HG03095 (cell line): ENCODE data around the gene GGTA1.
A peak's percentile ranks its signal among the peaks of the same experiment; 100 is the strongest.
"Not testable (repeated sequence)": the region's sequence is repeated elsewhere in the genome, so short reads cannot be mapped to it uniquely, and the experiment has no call there.

ENCODE experiments used
- ATAC-seq: cut with Tn5 transposase; IDR thresholded peaks from one replicate; pipeline ENCODE4 v1.9.1; 2021; ENCODE audit warnings: moderate library complexity; ENCODE audit not compliant: unreplicated experiment

GGTA1 gene

DNA sequence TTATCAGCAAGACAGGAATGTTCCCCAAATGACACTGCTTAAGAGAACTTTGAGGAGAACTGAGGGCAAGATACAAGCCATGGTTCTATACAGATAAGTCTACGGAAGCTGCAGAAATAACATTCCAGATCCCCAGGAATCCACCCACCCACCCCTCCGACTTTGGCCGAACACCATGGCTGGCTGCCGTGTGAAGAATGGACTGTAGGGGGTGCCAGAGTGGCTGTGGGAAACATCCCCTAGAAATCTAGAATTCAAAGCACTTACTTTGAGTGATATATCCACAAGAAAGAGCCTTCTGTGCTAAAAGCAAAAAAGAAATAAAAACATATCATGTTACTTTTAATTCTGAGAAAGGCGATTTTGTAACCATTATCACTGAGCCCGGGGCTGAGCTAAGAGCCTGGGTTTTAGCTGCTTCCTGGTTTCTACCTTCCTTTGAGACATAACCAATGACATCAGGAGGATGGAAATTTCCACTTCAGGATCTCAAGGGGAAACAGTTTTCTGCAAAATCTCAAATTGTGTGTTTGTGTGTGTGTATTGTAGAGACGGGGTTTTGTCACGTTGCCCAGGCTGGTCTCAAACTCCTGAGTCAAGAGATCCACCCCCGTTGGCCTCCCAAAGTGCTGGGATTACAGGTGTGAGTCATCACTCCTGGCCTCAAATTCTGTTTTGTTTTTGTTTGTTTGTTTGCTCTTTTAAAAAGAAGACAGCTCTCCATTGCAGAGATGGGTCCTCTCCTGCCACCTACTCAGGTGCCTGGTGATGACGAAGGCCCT, 36.4 kb downstream of the GGTA1 start:
- no peak for ATAC-seq

- ATAC-seq, result no peak
Observed at GRCh38 chr9:121459513-121459912, 40.1 kb downstream of the GGTA1 start.

DNA sequence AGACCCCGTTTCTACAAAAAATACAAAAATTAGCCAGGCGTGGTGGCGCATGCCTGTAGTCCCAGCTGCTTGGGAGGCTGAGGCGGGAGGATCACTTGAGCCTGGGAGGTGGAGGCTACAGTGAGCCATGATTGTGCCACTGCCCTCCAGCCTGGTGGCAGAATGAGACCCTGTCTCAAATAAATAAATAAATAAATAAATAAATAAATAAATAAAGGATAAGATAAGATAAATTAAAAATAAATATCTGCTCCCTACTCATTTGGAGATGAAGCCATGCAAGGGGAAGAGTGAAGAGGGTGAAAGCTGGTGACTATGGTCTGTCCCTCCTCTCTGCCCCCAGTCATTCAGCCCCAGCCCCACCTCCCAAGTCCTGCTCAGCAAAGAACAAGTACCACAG, 41.2 kb downstream of the GGTA1 start:
- not testable (repeated sequence) for ATAC-seq

DNA sequence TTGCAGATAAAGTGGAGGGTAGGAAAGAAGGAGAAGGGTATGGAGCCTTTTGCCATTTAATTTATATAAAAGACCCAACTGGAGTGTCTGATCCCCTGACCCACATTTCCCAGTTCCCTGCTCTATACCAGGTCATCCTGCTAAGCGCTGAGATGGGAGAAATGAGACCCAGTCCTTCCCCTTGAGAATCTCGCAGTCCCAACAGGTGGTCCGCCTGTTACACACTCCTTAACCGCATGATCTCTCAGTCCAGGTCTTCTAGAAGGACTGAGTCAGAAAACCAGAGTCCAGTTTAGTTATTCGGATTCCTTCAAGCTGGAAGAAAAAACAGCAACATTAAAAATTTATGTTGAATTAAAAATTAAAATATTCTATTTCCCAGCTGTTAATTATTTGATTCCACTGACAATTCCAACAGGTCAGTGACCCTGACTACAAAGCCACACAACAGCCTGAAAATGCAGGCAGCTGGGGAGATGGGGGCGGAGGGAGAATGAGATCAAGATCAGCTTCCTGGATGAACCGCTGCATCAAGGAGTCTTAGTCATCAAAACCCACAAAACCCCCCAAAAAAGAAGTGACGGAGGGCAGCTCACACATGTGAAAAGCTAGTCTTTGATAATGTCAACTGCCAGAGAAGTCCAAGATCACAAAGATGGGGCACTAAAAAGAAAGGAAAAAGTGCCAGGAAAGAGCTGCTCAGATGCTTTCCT, 44.0 kb downstream of the GGTA1 start:
- peak; percentile 49 for ATAC-seq

DNA sequence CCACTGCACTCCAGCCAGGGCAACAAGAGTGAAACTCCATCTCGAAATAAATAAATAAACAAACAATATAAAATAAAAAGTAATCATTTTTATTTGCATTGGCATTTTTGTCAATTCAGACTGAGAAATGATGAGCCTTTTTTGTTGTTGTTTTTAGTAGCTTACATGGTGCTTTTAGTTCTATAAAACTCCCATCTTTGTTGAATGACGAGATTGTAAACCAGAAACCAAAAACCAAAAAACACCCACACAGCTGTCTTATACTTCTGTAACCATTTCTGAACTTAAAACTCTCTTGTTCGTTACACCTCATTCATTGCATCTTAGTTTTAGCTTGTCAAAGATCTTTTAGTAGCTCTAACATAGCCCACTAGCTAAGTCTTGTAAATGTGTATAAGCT, 44.7 kb downstream of the GGTA1 start:
- no peak for ATAC-seq

DNA sequence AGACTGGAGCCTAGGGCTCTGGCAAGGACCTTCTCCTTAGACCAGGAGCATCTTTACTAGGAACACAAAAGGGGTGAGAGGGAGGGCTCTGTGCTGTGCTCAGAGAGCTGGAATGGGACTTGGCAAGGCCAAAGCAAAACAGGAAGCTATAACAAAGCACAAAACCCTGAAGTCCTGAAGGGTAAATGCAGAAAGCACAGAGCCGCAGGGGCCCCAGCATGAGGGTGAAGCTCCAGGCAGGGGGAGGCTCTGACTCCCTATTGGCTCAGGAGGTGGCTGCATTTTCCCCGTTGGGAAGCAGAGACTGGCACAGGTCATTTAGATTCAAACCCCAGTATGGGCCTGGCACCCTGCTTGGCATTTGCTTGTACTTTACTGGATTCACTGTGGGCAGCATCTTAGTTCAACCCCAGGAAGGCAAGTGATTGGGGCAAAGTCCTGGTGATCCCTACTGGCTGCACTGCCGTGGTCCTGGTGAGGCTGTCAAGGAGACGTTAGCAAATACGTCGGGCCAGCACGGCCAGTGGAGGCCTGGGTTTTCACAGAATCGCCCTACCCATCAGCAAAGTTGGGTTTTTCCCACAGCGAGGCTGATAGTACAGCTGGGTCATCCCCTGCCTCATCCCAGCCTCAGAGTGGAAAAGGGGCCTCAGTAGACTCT, 46.3 kb downstream of the GGTA1 start:
- no peak for ATAC-seq

DNA sequence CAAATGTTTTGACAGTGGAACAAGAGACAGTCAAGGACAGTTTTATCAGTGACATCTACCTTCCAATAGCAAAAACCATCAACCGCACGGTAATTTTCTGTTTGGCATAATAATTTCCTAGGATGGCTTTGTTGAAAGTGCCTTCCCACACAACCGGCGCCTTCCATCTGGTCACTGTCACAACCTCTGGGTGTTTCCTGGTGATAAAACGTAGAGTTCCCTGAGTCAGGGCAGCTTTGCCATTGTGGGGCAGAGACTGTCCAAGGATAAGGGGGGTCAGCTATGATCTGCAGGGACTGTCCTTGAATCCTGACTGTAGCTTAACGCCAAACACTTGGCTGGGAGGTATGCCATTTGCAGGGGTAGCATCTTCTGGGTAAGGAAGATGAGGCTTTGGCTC, 47.6 kb downstream of the GGTA1 start:
- no peak for ATAC-seq

DNA sequence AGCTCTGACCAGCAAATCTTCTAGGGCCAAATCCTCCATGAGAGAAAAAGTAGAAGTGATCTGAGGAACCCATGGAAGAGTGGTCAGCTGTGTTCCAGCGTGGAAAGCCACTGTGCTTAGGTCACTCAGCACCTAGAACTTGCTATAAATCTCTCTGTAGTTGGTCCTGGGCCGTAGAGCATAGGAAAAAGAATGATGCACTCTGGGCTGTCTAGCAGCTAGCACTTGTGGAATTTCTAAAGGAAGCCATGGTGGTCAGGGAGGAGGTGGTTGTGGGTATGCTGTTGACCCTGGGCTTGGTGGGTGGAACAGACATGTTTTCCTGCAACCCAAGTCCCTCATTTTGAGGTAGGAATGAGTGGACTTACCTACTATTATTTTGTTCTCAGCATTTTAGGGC, 48.1 kb downstream of the GGTA1 start:
- no peak for ATAC-seq

- no peak for ATAC-seq
Observed at GRCh38 chr9:121450241-121450640, 49.4 kb downstream of the GGTA1 start.

DNA sequence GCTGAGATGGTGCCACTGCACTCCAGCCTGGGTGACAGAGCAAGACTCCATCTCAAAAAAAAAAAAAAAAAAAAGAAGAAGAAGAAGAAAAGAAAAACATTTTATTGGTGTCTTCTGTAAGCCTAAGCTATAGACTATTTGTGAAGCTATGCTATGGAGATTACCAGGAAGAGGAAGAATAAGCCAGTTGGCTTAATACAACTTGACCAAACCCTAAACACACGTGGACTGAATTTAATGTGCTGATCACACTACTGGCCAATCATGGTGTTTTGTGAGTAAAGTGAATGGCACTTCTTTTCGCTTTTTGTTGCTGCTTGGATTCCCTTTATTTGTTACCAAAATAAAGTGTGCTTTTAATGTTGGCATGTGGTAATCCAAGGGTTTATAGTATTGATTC, 49.9 kb downstream of the GGTA1 start:
- ATAC-seq, result no peak

GRCh38 chr9:121447321-121447834, 52.3 kb downstream of the GGTA1 start:
- ATAC-seq, result no peak

DNA sequence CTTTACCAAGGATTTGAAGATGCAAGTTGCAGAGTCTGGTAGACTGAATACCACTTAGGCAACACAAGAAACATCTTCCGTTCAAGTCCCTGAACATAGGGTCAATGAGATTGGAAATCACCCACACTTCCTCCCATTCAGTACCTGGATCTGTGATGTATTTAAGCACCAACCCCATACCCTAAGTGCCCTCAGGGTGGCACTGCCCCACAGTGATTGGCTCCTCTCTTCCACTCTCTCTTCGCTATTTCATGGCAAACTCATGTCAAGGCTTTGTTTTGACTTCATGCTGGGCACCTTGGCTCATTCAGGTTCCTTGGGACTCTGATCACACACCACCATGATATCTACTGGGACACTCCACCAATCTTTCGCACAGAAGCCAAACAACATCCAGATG, 53.7 kb downstream of the GGTA1 start:
- no peak for ATAC-seq

DNA sequence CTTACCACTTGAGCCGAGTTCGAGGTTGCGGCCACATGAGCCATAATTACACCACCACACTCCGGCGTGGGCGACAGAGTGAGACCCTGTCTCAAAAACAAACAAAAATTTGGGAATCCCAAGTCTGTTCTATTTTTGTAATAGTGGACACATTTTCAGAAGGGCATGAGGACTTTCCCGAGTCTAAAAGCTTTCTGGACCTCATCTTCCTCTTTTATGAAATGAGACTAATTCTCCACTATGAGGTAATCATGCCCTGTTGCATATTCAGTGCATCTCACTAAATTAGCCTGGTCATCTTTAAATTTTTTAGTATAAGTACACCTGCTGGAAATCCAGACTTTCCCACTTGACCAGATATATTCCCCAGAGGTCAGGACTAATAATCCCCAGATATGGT, 55.7 kb downstream of the GGTA1 start:
- no peak for ATAC-seq

- no peak for ATAC-seq
Observed at GRCh38 chr9:121441165-121441564, 58.5 kb downstream of the GGTA1 start.

DNA sequence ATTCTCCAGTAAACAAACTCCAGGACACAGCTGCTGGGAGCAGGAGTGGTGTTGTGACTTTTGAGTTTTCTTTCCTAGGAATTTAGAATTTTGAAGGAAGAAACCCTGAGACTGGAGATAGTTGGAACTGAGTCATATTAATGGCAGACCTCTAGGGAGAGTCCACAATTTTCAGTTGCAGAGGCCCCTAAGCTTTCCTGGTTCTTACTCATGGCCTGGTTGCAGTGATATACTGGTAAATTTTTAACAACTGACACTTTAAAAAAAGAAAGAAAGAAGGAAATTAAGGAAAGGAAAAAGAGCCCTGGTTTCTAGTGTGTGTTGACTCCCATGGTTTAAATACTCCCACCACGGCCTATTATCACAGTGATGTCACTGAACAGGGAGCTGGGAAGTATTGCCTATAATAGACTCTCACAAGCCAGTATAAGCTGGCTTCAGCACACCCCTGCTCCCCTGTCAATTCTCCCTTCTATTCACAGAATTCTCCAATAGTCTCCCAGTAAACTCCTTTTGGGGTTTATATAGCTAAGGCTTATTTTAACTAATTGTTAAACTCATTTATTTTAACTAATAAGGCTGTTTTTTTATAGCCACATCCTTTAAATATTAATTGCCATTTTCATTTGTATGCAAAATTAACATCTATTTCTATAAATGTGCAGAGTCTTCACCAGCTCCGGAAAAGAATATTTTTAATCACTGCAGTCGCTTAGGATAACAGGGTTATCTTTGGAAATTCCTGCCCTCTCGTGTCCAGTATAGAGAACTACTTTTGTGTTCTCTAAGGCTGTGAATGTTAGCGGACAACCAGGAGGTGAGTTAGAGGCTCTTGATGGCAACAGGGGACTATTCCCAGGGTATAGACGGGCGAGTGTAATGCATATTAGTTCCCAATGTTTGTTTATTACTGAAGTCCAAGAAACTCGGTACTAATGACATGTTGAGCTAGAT, 59.7 kb downstream of the GGTA1 start:
- ATAC-seq, result no peak

DNA sequence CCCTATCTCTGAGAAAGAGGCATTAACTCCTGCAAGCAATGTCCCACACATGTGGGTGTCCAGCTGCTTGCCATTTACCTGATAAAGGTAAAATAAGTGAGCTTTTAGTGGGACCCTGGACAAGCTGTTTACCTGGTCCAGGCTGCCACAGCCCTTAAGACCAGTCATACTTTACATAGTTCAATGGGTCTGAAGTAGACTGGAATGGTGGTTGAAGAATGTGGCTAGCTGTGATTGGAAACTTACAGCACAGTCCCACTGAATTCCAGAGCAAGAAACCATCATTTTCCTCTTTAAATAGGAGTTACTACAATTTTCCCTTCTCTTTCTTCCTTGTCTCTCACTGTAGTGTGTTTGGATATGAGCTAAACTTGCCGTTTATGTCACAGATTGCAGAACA, 60.6 kb downstream of the GGTA1 start:
- no peak for ATAC-seq

DNA sequence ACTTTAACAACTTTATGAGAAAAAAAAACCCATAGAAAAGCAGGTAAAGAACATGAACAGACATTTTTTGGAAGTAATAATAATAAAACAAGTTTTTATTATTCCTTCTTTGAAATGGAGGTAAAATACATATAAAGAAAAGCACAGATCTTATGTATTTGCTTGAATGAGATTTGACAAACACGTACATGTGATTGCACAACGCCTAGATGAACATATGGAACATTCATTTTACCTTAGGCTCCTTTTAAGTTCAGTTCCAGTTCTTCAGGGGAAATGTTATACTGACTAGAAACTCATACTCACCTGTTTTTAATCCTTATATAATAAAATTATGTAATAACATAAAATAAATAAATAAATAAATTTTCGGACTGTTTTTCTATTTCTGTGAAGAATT, 61.8 kb downstream of the GGTA1 start:
- no peak for ATAC-seq

DNA sequence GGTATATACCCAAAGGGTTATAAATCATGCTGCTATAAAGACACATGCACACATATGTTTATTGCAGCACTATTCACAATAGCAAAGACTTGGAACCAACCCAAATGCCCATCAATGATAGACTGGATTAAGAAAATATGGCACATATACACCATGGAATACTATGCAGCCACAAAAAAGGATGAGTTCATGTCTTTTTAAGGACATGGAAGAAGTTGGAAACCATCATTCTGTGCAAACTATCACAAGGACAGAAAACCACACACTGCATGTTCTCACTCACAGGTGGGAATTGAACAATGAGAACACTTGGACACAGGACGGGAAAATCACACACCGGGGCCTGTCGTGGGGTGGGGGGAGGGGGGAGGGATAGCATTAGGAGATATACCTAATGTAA, 62.6 kb downstream of the GGTA1 start:
- ATAC-seq, result not testable (repeated sequence)

GRCh38 chr9:121434969-121435368, 64.7 kb downstream of the GGTA1 start:
- ATAC-seq, result no peak

DNA sequence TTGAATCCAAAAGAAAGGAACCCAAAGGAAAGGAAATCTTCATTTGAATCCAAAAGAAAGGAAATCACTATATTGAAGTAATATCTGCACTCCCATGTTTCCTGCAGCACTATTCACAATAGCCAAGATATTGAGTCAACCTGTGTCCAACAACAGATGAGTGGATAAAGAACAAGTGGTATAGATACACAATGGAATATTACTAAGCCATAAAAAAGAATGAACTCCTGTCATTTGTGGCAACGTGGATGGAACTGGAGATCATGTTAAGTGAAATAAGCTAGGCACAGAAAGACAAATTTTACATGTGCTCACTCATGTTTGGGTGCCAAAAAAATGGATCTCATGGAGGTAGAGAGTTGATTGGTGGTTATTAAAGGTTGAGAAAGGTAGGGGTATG, 71.7 kb downstream of the GGTA1 start:
- ATAC-seq, result no peak

DNA sequence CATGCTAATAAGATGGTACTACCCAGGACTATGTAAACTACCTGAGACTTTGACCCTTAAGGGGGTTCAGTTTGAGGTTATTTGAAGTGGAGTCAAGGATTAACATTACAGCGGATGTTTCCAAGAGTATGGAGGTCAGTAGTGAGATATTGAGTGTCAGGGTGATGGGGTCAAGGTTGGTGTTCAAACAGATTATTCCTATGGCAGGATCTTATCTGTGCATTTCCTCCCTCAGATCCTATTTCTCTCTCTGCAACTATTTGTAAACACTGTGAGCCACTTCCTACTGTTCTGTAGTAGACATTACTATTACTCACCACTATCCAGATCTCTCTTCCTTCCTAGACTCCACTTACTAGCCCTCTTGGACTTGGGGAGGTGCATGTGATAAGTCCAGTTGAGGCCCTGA, 75.6 kb downstream of the GGTA1 start:
- no peak for ATAC-seq
